ENCODE data around the gene SCTR.

DNA sequence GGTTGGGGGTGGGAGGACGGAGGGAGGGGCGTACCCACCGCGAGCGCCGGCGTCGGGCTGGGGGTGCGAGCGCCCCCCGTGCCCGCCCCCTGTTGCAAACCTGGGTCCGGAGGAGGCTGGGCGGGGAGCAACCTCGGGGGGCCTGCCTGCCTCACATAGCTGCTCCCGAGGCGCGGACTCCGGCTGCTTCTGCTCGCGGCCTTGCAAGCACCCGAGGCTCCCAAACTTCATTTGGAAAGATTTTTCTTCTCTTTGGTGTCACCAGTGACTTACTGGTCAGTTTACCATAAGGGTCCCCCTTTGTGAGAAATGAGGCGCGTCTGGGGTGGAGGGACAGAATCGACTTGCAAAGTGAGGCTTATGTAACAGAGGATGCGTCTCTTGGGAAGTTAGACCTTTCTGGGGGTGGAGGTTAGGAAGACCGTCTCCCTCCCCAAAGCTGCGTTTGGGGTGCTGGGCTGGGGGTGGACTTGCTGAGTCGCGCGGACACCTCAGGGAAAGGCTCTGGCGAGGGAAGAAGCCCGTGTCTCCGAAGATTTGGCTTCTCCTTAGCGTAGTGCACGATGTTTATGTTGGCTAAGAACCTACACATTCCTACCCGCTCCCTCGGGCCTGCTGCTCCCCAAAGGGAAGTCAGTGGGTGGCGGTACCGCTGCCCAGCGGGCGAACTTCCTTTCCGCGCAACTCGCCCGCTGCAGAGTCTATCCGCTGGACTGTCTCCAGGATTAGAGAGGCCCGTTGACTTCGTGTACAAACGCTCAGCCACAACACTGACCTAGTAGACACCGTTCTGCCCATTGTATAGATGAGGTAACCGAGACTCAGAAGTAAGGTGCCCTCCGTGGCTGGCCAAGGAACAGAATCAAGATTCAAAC lies 92.1 kb downstream of the SCTR start:
- TF ChIP-seq, protein P1, sequence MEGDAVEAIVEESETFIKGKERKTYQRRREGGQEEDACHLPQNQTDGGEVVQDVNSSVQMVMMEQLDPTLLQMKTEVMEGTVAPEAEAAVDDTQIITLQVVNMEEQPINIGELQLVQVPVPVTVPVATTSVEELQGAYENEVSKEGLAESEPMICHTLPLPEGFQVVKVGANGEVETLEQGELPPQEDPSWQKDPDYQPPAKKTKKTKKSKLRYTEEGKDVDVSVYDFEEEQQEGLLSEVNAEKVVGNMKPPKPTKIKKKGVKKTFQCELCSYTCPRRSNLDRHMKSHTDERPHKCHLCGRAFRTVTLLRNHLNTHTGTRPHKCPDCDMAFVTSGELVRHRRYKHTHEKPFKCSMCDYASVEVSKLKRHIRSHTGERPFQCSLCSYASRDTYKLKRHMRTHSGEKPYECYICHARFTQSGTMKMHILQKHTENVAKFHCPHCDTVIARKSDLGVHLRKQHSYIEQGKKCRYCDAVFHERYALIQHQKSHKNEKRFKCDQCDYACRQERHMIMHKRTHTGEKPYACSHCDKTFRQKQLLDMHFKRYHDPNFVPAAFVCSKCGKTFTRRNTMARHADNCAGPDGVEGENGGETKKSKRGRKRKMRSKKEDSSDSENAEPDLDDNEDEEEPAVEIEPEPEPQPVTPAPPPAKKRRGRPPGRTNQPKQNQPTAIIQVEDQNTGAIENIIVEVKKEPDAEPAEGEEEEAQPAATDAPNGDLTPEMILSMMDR (IDR thresholded peaks at IDR 0.05; ENCODE audit: low read depth, low read length): no peak
- no peak for TF ChIP-seq EZH2phosphoT487 (IDR thresholded peaks at IDR 0.05; ENCODE audit: low read depth)
